Measurements from ENCODE around the gene RBM42. TPM values are rescaled to one million over a fixed set of nuclear protein-coding genes. Genes with fewer than 3 reads are reported as not detected.
A peak's percentile ranks its signal among the peaks of the same experiment; 100 is the strongest.

Gene RBM42
- total and polyA plus RNA-seq, 9 of the 15 experiments (the other 6 are each of a cell fraction or from before 2014, with no cell fraction given) = 5.7 to 149 (median 32.4) TPM

DNA sequence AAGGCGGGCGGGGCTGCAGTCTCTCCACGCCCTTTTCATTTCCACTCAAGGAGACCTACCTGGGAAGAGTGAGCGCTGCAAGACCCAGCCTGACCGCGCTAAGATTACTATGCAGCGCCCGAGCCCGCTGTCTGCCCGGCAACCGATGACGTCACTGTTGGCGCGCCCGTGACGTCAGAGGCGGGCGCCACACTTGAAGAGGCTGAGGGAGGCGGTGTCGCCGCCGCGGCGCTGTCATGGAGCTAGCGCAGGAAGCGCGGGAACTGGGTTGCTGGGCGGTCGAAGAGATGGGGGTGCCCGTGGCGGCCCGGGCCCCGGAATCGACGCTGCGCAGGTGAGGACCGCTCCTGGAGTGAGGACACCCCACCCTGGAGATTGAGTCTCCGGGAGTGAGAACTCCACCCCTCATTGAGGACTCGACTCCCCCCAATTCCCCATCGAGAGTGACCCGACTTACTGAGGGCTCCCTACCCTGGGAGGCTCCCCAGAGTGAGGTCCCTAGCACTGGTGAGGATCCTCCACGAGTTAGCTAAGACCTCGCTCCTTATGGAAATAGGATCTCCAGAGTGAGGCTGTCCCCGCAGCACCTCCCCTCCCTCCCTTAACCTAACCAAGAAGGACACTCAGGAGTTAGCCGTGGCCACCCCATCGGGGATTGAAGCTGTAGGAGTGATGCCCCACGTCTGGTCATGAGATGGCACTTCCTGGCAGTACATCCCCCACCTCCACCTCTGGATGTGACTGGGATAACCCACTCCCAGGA is 16.1 kb upstream of the RBM42 start, which contains the start of gene HAUS5 (continued):
- TF ChIP-seq TSC22D4 (tag; IDR thresholded peaks at IDR 0.05) (no peak), ZNF175 (CRISPR knock-in tag; IDR thresholded peaks at IDR 0.05; ENCODE audit: low read depth) (no peak; the same call in 1 of the 2 replicates), BCL6 (CRISPR knock-in tag; IDR thresholded peaks at IDR 0.05) (0 out of 2 replicates have a peak, but pooled peaks have one; percentile 42), TCFL5 (CRISPR knock-in tag; conservative IDR thresholded peaks at IDR 0.05) (no peak), ZNF551 (CRISPR knock-in tag; IDR thresholded peaks at IDR 0.05) (no peak), ZNF707 (CRISPR knock-in tag; conservative IDR thresholded peaks at IDR 0.05) (0 out of 2 replicates have a peak, but pooled peaks have one; percentile 30), CTBP1 (IDR thresholded peaks at IDR 0.05; ENCODE audit: borderline replicate concordance) (peak; percentile 82), ZNF212 (CRISPR knock-in tag; IDR thresholded peaks at IDR 0.05) (peak; percentile 79; the same call in 1 of the 2 replicates), HDAC6 (IDR thresholded peaks at IDR 0.05; ENCODE audit: low read depth, low read length) (no peak), PURB (CRISPR knock-in tag; IDR thresholded peaks at IDR 0.05; ENCODE audit: low read depth) (no peak), HCFC1 (IDR thresholded peaks at IDR 0.05; ENCODE audit: low read depth, low read length) (peak; percentile 83), PTBP1 (IDR thresholded peaks at IDR 0.05; ENCODE audit: low read depth, low read length) (no peak), CBX1 (IDR thresholded peaks at IDR 0.05; ENCODE audit: low read depth) (0 out of 2 replicates have a peak, but pooled peaks have one; percentile 58), RBM14 (IDR thresholded peaks at IDR 0.05; ENCODE audit: borderline replicate concordance, insufficient read depth, low read depth, low read length) (no peak), ETV5 (CRISPR knock-in tag; IDR thresholded peaks at IDR 0.05; ENCODE audit: low read depth) (0 out of 2 replicates have a peak, but pooled peaks have one; percentile 28), ZNF146 (CRISPR knock-in tag; IDR thresholded peaks at IDR 0.05; ENCODE audit: unreplicated experiment) (no peak), ILF3 (IDR thresholded peaks at IDR 0.05; ENCODE audit: borderline replicate concordance) (no peak), CCAR2 (IDR thresholded peaks at IDR 0.05; ENCODE audit: low read depth, low read length) (no peak), RNF2 (IDR thresholded peaks at IDR 0.05) (0 out of 2 replicates have a peak, but pooled peaks have one; percentile 48), U2AF2 (optimal IDR thresholded peaks at IDR 0.05; ENCODE audit: low read depth, low read length) (no peak), HDAC1 (IDR thresholded peaks at IDR 0.05) (peak in 1 of 2 experiments; percentile 90; a peak in 2 of 4 replicates), ZBED1 (IDR thresholded peaks at IDR 0.05) (no peak), ZNF445 (CRISPR knock-in tag; IDR thresholded peaks at IDR 0.05; ENCODE audit: low read depth) (peak; percentile 66; the same call in 1 of the 2 replicates), NR3C1 (CRISPR knock-in tag; IDR thresholded peaks at IDR 0.05) (no peak), KAT2B (IDR thresholded peaks at IDR 0.05; ENCODE audit: low read depth, low read length) (no peak), GABPA (tag; conservative IDR thresholded peaks at IDR 0.05; ENCODE audit: low read depth) (0 out of 2 replicates have a peak, but pooled peaks have one; percentile 37), SMARCA5 (IDR thresholded peaks at IDR 0.05) (no peak)
- TF ChIP-seq, protein P1, sequence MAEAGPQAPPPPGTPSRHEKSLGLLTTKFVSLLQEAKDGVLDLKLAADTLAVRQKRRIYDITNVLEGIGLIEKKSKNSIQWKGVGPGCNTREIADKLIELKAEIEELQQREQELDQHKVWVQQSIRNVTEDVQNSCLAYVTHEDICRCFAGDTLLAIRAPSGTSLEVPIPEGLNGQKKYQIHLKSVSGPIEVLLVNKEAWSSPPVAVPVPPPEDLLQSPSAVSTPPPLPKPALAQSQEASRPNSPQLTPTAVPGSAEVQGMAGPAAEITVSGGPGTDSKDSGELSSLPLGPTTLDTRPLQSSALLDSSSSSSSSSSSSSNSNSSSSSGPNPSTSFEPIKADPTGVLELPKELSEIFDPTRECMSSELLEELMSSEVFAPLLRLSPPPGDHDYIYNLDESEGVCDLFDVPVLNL (CRISPR knock-in tag; IDR thresholded peaks at IDR 0.05; ENCODE audit: low read depth) = peak; percentile 80
- TF ChIP-seq, protein P2, sequence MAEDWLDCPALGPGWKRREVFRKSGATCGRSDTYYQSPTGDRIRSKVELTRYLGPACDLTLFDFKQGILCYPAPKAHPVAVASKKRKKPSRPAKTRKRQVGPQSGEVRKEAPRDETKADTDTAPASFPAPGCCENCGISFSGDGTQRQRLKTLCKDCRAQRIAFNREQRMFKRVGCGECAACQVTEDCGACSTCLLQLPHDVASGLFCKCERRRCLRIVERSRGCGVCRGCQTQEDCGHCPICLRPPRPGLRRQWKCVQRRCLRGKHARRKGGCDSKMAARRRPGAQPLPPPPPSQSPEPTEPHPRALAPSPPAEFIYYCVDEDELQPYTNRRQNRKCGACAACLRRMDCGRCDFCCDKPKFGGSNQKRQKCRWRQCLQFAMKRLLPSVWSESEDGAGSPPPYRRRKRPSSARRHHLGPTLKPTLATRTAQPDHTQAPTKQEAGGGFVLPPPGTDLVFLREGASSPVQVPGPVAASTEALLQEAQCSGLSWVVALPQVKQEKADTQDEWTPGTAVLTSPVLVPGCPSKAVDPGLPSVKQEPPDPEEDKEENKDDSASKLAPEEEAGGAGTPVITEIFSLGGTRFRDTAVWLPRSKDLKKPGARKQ (CRISPR knock-in tag; IDR thresholded peaks at IDR 0.05) = no peak

All from K562 (cell line).